Natural killer cell (primary cell): ENCODE data around the gene CXCL17. TPM values are rescaled to one million over a fixed set of nuclear protein-coding genes. Genes with fewer than 3 reads are reported as not detected.
A peak's percentile ranks its signal among the peaks of the same experiment; 100 is the strongest.

ENCODE experiments used
- ATAC-seq, 3 donors: fragments of 150-1000 bp in 2 of 3; fragments of 200-7000 bp in 1 of 3; cut with Tn5 transposase; 1 replicate in 1 of 3; 2 replicates in 2 of 3; pipeline ENCODE4 v1.10.0; 2021; ENCODE audit warnings: mild to moderate bottlenecking in 2 of 3, moderate library complexity in 2 of 3
- DNase-seq, 2 donors: peaks; one replicate each; pipeline versions ENCODE4 v3.0.0 to v3.0.0-alpha.2; 2013 to 2021; ENCODE audit warnings: mixed read lengths in 1 of 2
- H3K27ac ChIP-seq: one replicate; pipeline ENCODE4 v1.5.1; 2013; ENCODE audit warnings: mild to moderate bottlenecking, low read length
- H3K27me3 ChIP-seq: one replicate; pipeline ENCODE4 v1.6.1; 2013; ENCODE audit warnings: low read length; ENCODE audit not compliant: control insufficient read depth, insufficient read depth
- H3K36me3 ChIP-seq: one replicate; pipeline ENCODE4 v1.6.1; 2013; ENCODE audit warnings: low read length; ENCODE audit not compliant: control insufficient read depth, insufficient read depth
- H3K4me1 ChIP-seq: one replicate; pipeline ENCODE4 v1.6.1; 2013; ENCODE audit warnings: low read length; ENCODE audit not compliant: control insufficient read depth, insufficient read depth
- H3K4me3 ChIP-seq: one replicate; pipeline ENCODE4 v1.5.1; 2013; ENCODE audit warnings: low read length
- H3K9me3 ChIP-seq: one replicate; pipeline ENCODE4 v1.6.1; 2013; ENCODE audit warnings: low read length; ENCODE audit not compliant: control insufficient read depth, insufficient read depth
- H3K27ac Mint-ChIP-seq, 2 donors: one replicate each; pipeline ENCODE4 v1.8.0; 2022; ENCODE audit warnings: mild to moderate bottlenecking in 2 of 2, mixed read lengths in 2 of 2, moderate library complexity in 1 of 2
- H3K27me3 Mint-ChIP-seq, 2 donors: one replicate each; pipeline ENCODE4 v1.8.0; 2022; ENCODE audit warnings: low read depth in 2 of 2, mixed read lengths in 2 of 2
- H3K36me3 Mint-ChIP-seq: one replicate; pipeline ENCODE4 v1.8.0; 2022; ENCODE audit warnings: mixed read lengths
- H3K4me1 Mint-ChIP-seq, 2 donors: one replicate each; pipeline ENCODE4 v1.8.0; 2022; ENCODE audit warnings: mixed read lengths in 2 of 2
- H3K4me3 Mint-ChIP-seq: one replicate; pipeline ENCODE4 v1.8.0; 2022; ENCODE audit warnings: mild to moderate bottlenecking, moderate library complexity, mixed read lengths
- H3K9me3 Mint-ChIP-seq, 2 donors: one replicate each; pipeline ENCODE4 v1.8.0; 2022; ENCODE audit warnings: mixed read lengths in 2 of 2
- CTCF ChIP-seq: fragments of 200-600 bp; IDR thresholded peaks from one replicate; pipeline ENCODE4 v1.8.0; 2022; ENCODE audit warnings: antibody characterized with exemption
- WGBS: methylation state at CpG from one replicate; pipeline ENCODE4 v1.1.7; 2013; ENCODE audit warnings: missing lambda C conversion rate; ENCODE audit not compliant: insufficient coverage; 5-methylcytosine and 5-hydroxymethylcytosine counted together
- intact Hi-C: fragments of 100-400 bp; cut with micrococcal nuclease; formaldehyde crosslinking; loops from one replicate; pipeline ENCODE4 v1.14.2; 2022
- total RNA-seq, 4 donors: library from RNA; stranded (reverse); fragments of 120-200 nt in 1 of 4; gene quantifications; one replicate each; pipeline versions ENCODE4 v1.2.3 to v1.2.4, GENCODE V29; 2013 to 2022

The CXCL17 gene
- total RNA-seq, 3 donors from 2014 or later (not counting 1 experiment from before 2014, with no cell fraction given), result not detected

GRCh38 chr19:42427313-42427712 lies 15.4 kb downstream of the CXCL17 start, which contains the start of gene LIPE:
Gene LIPE, minus strand, starts transcription at chr19:42427388. Its CDS starts 239 bp downstream, at chr19:42427149.
- H3K4me3 ChIP-seq, result no peak within 1 kb of the TSS
- H3K9me3 Mint-ChIP-seq, result no peaks in the 10 kb centered on the region
- H3K27ac ChIP-seq, result no peak within 1 kb of the TSS
- H3K4me3 Mint-ChIP-seq, result peak within 1 kb of the TSS; percentile 56
- H3K36me3 Mint-ChIP-seq, result no peaks in the 10 kb centered on the region
- WGBS, result 85% methylated on average over 3 of the region's 4 CpGs
- H3K36me3 ChIP-seq, result no peaks in the 10 kb centered on the region
- DNase-seq (no peak), ATAC-seq (no peak)
- TF ChIP-seq CTCF, result no peak
- H3K27me3 ChIP-seq, result no peaks in the 10 kb centered on the region
- peaks cover 14 to 24% of the 10 kb centered on the region in 2 donors for H3K4me1 Mint-ChIP-seq
- no peaks in the 10 kb centered on the region for H3K9me3 ChIP-seq
- H3K27me3 Mint-ChIP-seq, result no peaks in the 10 kb centered on the region
- H3K27ac Mint-ChIP-seq, result no peak within 1 kb of the TSS
- H3K4me1 ChIP-seq, result peaks cover 21% of the 10 kb centered on the region
- intact Hi-C loops, result no loop called here

GRCh38 chr19:42426643-42427042 lies 16.1 kb downstream of the CXCL17 start:
- intact Hi-C loops, result no loop called here

GRCh38 chr19:42424712-42425131 lies 18.0 kb downstream of the CXCL17 start:
- TF ChIP-seq CTCF, result no peak
- H3K27ac ChIP-seq, result no peak overlapping the region
- ATAC-seq (no peak), DNase-seq (no peak)
- no peaks in the 10 kb centered on the region for H3K9me3 ChIP-seq
- no peaks in the 10 kb centered on the region for H3K27me3 ChIP-seq
- WGBS, result 89% methylated on average over 13 of the region's 13 CpGs
- H3K4me1 ChIP-seq, result peaks cover 35% of the 10 kb centered on the region
- peak overlapping the region; percentile 98 for H3K4me3 Mint-ChIP-seq
- no peaks in the 10 kb centered on the region for H3K36me3 Mint-ChIP-seq
- H3K4me1 Mint-ChIP-seq, result peaks cover 33 to 47% of the 10 kb centered on the region in 2 donors
- H3K27me3 Mint-ChIP-seq, result no peaks in the 10 kb centered on the region
- H3K9me3 Mint-ChIP-seq, result no peaks in the 10 kb centered on the region
- H3K4me3 ChIP-seq, result no peak overlapping the region
- H3K27ac Mint-ChIP-seq, result peak overlapping the region in 1 of 2 donors; percentile 99
- intact Hi-C loops, result no loop called here
- no peaks in the 10 kb centered on the region for H3K36me3 ChIP-seq

More at GRCh38 chr19:42426643-42427042, 16.1 kb downstream of the CXCL17 start:
- no peaks in the 10 kb centered on the region for H3K9me3 ChIP-seq
- no peaks in the 10 kb centered on the region for H3K27me3 ChIP-seq
- no peak for TF ChIP-seq CTCF
- Mint-ChIP-seq H3K4me3 (no peak overlapping the region), H3K36me3 (no peaks in the 10 kb centered on the region), H3K27ac (no peak overlapping the region), H3K27me3 (no peaks in the 10 kb centered on the region), H3K9me3 (no peaks in the 10 kb centered on the region), H3K4me1 (peaks cover 19 to 29% of the 10 kb centered on the region in 2 donors)
- 96% methylated on average over 3 of the region's 3 CpGs for WGBS
- no peak overlapping the region for H3K27ac ChIP-seq
- no peak for ATAC-seq
- peaks cover 27% of the 10 kb centered on the region for H3K4me1 ChIP-seq
- H3K36me3 ChIP-seq, result no peaks in the 10 kb centered on the region
- DNase-seq, result no peak
- no peak overlapping the region for H3K4me3 ChIP-seq

GRCh38 chr19:42424345-42424707 lies 18.4 kb downstream of the CXCL17 start:
- peaks cover 33 to 47% of the 10 kb centered on the region in 2 donors for H3K4me1 Mint-ChIP-seq
- peak overlapping the region; percentile 98 for H3K4me3 Mint-ChIP-seq
- Histone ChIP-seq H3K36me3 (no peaks in the 10 kb centered on the region), H3K27ac (no peak overlapping the region), H3K27me3 (no peaks in the 10 kb centered on the region), H3K4me3 (peak overlapping the region; percentile 86), H3K9me3 (no peaks in the 10 kb centered on the region), H3K4me1 (peaks cover 35% of the 10 kb centered on the region)
- ATAC-seq, result no peak
- 85% methylated on average over 15 of the region's 15 CpGs for WGBS
- TF ChIP-seq CTCF, result no peak
- no peaks in the 10 kb centered on the region for H3K9me3 Mint-ChIP-seq
- intact Hi-C loops, result no loop called here
- H3K36me3 Mint-ChIP-seq, result no peaks in the 10 kb centered on the region
- H3K27me3 Mint-ChIP-seq, result no peaks in the 10 kb centered on the region
- no peak for DNase-seq
- H3K27ac Mint-ChIP-seq, result peak overlapping the region in 1 of 2 donors; percentile 99
